GM12891 (cell line): ENCODE measurements around the gene ADCY1.

ENCODE experiments used
- POLR2A ChIP-seq: IDR thresholded peaks from 2 replicates; pipeline ENCODE4 v1.6.1; 2011; ENCODE audit warnings: low read depth, low read length, control low read depth
- POLR2AphosphoS5 ChIP-seq: IDR thresholded peaks from 2 replicates; pipeline ENCODE4 v1.6.1; 2011; ENCODE audit warnings: low read depth, low read length, control low read depth
- POU2F2 ChIP-seq: IDR thresholded peaks from 2 replicates; pipeline ENCODE4 v1.6.1; 2011; ENCODE audit warnings: low read depth, mild to moderate bottlenecking, control low read depth, low read length, moderate library complexity
- SPI1 ChIP-seq: IDR thresholded peaks from 2 replicates; pipeline ENCODE4 v1.6.1; 2011; ENCODE audit warnings: low read depth, low read length, control low read depth
- TAF1 ChIP-seq: IDR thresholded peaks from 2 replicates; pipeline ENCODE4 v1.6.1; 2011; ENCODE audit warnings: low read depth, low read length, control low read depth

DNA sequence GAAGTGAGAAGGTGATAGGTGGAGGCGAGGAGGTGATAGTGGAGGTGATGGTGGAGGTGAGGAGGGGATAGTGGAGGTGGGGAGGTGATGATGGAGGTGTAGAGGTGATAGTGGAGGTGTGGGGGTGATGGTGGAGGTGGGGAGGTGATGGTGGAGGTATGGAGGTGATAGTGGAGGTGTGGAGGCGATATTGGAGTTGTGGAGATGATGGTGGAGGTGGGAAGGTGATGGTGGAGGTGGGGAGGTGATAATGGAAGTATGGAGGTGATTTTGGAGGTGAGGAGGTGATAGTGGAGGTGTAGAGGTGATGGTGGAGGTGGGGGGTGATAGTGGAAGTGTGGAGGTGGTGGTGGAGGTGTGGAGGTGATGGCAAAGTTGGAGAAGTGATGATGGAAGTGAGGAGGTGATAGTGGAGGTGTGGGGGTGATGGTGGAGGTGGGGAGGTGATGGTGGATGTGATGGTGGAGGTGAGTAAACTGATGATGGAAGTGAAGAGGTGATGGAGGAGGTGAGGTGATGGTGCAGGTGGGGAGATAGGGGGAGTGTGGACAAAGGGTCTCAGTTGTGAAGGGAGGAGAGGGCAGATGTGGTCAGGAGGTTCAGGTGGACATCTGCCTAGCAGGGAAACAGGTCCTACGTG is 36.6 kb downstream of the ADCY1 start:
- TF ChIP-seq POLR2A: no peak
- no peak for TF ChIP-seq POLR2AphosphoS5
- no peak for TF ChIP-seq TAF1
- TF ChIP-seq SPI1: no peak
- TF ChIP-seq POU2F2: no peak
